GDM1 (cell line): ENCODE measurements around the gene SMARCD1.
"Not testable (repeated sequence)": the region's sequence is repeated elsewhere in the genome, so short reads cannot be mapped to it uniquely, and the experiment has no call there.

Experiments
- DNase-seq: peaks from one replicate; lab custom pipeline; 2025; lab: John Stamatoyannopoulos, UW

Gene SMARCD1

GRCh38 chr12:50145439-50145838, 60.3 kb downstream of the SMARCD1 start:
- DNase-seq, result no peak

- DNase-seq, result no peak
These were observed 62.1 kb downstream of the SMARCD1 start for GRCh38 chr12:50147281-50147680.

GRCh38 chr12:50148011-50148410, 62.9 kb downstream of the SMARCD1 start:
- not testable (repeated sequence) for DNase-seq

- DNase-seq, result no peak
These were observed 64.2 kb downstream of the SMARCD1 start for GRCh38 chr12:50149311-50149710.
